Measurements from ENCODE around the gene COMT.

COMT gene

GRCh38 chr22:19974268-19974861 lies 32.8 kb downstream of the COMT start:
- Histone ChIP-seq H3K27me3 (ENCODE audit: insufficient read depth, low read length, poor library complexity, severe bottlenecking) (no peaks in the 10 kb centered on the region), H3K36me3 (ENCODE audit: insufficient read depth, low read length) (no peaks in the 10 kb centered on the region), H4K20me1 (ENCODE audit: insufficient read depth, low read length, poor library complexity, severe bottlenecking) (peaks cover 5% of the 10 kb centered on the region), H3K79me2 (ENCODE audit: insufficient read depth, low read length) (no peaks in the 10 kb centered on the region), H3K9me3 (ENCODE audit: insufficient read depth, low read depth, low read length) (no peaks in the 10 kb centered on the region), H3F3A (ENCODE audit: low read depth) (0 out of 2 replicates have a peak, but pooled peaks cover 5% of the 10 kb centered on the region), H3K9me2 (replicated peaks; ENCODE audit: low read depth, low read length) (no peaks in the 10 kb centered on the region), H3K4me1 (ENCODE audit: insufficient read depth, low read length, poor library complexity, severe bottlenecking) (peaks cover 26% of the 10 kb centered on the region), H2AFZ (ENCODE audit: low read length) (no peak overlapping the region), H3K4me2 (ENCODE audit: low read depth, low read length, poor library complexity, severe bottlenecking) (peak overlapping the region; percentile 78), H3K4me3 (ENCODE audit: low read length, poor library complexity, severe bottlenecking) (peak overlapping the region; percentile 51), H3K9ac (ENCODE audit: low read depth, low read length, poor library complexity, severe bottlenecking) (peak overlapping the region; percentile 70)
- TF ChIP-seq EZH2phosphoT487 (IDR thresholded peaks at IDR 0.05; ENCODE audit: borderline replicate concordance) (no peak), CTCF (conservative IDR thresholded peaks at IDR 0.05; ENCODE audit: low read length) (no peak)

- H3K9me2 ChIP-seq (replicated peaks; ENCODE audit: low read depth, low read length) = no peaks in the 10 kb centered on the region
- H3K4me1 ChIP-seq (ENCODE audit: insufficient read depth, low read length, poor library complexity, severe bottlenecking) = peaks cover 26% of the 10 kb centered on the region
- TF ChIP-seq EZH2phosphoT487 (IDR thresholded peaks at IDR 0.05; ENCODE audit: borderline replicate concordance) = no peak
- TF ChIP-seq CTCF (conservative IDR thresholded peaks at IDR 0.05; ENCODE audit: low read length) = no peak
- peak overlapping the region; percentile 51 for H3K4me3 ChIP-seq (ENCODE audit: low read length, poor library complexity, severe bottlenecking)
- no peaks in the 10 kb centered on the region for H3K27me3 ChIP-seq (ENCODE audit: insufficient read depth, low read length, poor library complexity, severe bottlenecking)
- H3K36me3 ChIP-seq (ENCODE audit: insufficient read depth, low read length) = no peaks in the 10 kb centered on the region
- 0 out of 2 replicates have a peak, but pooled peaks cover 5% of the 10 kb centered on the region for H3F3A ChIP-seq (ENCODE audit: low read depth)
- peak overlapping the region; percentile 70 for H3K9ac ChIP-seq (ENCODE audit: low read depth, low read length, poor library complexity, severe bottlenecking)
- peaks cover 2% of the 10 kb centered on the region for H4K20me1 ChIP-seq (ENCODE audit: insufficient read depth, low read length, poor library complexity, severe bottlenecking)
- no peaks in the 10 kb centered on the region for H3K79me2 ChIP-seq (ENCODE audit: insufficient read depth, low read length)
- H2AFZ ChIP-seq (ENCODE audit: low read length) = no peak overlapping the region
- peak overlapping the region; percentile 78 for H3K4me2 ChIP-seq (ENCODE audit: low read depth, low read length, poor library complexity, severe bottlenecking)
- no peaks in the 10 kb centered on the region for H3K9me3 ChIP-seq (ENCODE audit: insufficient read depth, low read depth, low read length)
Measured at GRCh38 chr22:19974935-19975706, 33.5 kb downstream of the COMT start.

- no peaks in the 10 kb centered on the region for H4K20me1 ChIP-seq (ENCODE audit: insufficient read depth, low read length, poor library complexity, severe bottlenecking)
- no peaks in the 10 kb centered on the region for H3K9me2 ChIP-seq (replicated peaks; ENCODE audit: low read depth, low read length)
- TF ChIP-seq EZH2phosphoT487 (IDR thresholded peaks at IDR 0.05; ENCODE audit: borderline replicate concordance) = no peak
- no peak for TF ChIP-seq CTCF (conservative IDR thresholded peaks at IDR 0.05; ENCODE audit: low read length)
- no peak overlapping the region for H2AFZ ChIP-seq (ENCODE audit: low read length)
- H3K4me2 ChIP-seq (ENCODE audit: low read depth, low read length, poor library complexity, severe bottlenecking) = peak overlapping the region; percentile 78
- peaks cover 26% of the 10 kb centered on the region for H3K4me1 ChIP-seq (ENCODE audit: insufficient read depth, low read length, poor library complexity, severe bottlenecking)
- H3K9ac ChIP-seq (ENCODE audit: low read depth, low read length, poor library complexity, severe bottlenecking) = peak overlapping the region; percentile 70
- H3K9me3 ChIP-seq (ENCODE audit: insufficient read depth, low read depth, low read length) = no peaks in the 10 kb centered on the region
- no peaks in the 10 kb centered on the region for H3K27me3 ChIP-seq (ENCODE audit: insufficient read depth, low read length, poor library complexity, severe bottlenecking)
- H3K36me3 ChIP-seq (ENCODE audit: insufficient read depth, low read length) = no peaks in the 10 kb centered on the region
- peak overlapping the region; percentile 51 for H3K4me3 ChIP-seq (ENCODE audit: low read length, poor library complexity, severe bottlenecking)
- H3K79me2 ChIP-seq (ENCODE audit: insufficient read depth, low read length) = no peaks in the 10 kb centered on the region
- H3F3A ChIP-seq (ENCODE audit: low read depth) = 0 out of 2 replicates have a peak, but pooled peaks cover 5% of the 10 kb centered on the region
Measured at GRCh38 chr22:19975707-19976035, 34.1 kb downstream of the COMT start.

Data from Loucy (cell line).